COLO829 (cell line): ENCODE measurements around the gene YPEL3.

Experiments
- DNase-seq: peaks from one replicate; pipeline ENCODE4 v3.0.0; 2012; ENCODE audit warnings: low spot score

The YPEL3 gene

DNA sequence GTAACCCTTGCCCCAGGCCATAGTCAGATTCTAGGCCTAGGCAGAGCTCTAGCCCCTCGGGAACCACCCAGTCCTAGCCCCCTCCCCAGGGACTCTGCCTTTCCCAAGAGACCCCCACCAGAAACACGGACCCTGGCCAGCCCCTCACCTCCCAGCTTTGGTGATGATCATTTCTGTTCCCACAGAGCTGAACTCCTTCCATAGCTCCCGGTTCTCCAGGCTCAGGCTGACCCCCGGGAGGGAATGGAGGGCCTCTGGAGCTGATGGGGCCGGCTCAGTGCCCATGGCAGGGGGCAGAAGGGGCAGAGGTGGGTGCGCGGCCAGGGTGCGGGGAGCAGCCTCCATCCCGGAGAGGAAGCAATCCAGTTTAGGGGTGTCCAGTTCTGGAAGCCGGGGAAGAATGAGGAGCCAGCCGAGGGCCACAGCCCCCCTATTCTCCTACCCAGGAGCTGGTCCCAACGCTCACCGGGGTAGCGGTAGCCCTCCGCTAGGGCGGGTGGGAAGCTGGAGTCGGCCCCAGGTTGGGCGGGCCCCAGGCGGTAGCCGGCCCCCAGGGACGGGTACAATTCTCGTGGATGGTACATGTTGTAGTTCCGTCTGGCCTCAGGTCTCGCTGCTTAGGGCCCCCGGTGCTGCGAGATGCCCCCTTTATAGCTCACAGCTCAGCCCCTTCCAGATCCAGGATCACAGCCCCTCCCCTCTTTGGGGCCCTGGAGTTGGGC, 5.2 kb downstream of the YPEL3 start:
- DNase-seq = no peak

DNA sequence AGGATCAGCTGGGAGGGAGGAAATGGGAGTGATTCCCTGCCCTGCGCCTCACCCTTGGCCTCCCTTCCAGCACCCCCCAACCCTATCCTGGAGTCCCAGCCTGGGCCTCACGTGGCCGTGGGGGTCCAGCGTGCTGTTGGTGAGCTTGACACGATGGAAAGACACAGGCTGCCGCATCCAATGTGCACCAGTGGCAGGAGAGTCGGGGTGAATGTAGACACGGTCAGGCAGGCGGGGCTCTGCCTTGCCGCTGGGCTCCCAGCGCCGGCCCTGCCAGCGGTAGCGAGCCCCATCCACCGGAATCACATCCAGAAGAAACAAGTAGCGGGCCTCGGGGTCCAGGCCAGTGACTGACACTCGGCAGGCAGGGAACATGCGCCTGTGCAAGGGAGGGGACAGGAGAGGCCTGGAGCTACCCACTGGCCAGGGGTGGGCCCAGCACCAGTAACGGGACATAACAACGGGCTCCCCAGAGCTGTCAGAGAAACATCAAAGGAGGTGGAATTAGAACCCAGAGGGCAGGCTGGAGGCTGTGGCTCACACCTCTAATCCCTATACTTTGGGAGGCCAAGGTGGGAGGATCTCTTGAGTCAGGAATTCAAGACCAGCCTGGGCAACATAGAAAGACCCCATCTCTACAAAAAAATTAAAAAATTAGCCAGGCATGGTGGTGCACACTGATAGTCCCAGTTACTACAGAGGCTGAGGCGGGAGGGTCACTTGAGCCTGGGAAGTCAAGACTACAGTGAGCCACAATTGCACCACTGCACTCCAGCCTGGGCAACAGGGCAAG, 7.0 kb downstream of the YPEL3 start:
- DNase-seq = no peak

DNA sequence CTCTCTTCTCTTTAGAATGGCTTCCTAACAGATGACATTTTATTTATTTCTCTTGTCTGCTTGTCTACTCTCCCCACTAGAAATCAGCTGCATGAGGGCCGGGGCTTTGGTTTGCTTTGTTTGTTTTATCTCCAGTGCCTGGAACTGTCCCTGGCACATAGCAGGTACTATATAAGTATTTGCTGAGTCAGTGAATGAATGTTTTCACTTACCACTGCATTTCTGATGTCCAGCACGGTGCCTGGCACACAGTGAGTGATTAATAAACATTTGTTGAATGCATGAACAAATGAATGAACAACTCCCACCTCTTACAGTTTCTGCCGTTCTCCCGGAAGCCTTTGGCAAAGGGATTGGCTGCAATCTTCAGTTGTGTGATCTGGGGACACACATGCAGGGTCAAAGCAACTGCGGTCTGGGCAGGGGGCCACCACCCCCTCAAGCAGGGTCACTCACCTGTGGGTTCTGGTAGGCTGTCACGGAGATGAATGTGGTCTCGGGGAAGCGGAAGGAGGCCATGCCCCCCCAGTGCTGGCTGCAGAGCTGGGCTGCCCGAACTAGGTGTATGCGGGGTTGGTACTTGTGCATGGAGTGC, 7.7 kb downstream of the YPEL3 start:
- no peak for DNase-seq

DNA sequence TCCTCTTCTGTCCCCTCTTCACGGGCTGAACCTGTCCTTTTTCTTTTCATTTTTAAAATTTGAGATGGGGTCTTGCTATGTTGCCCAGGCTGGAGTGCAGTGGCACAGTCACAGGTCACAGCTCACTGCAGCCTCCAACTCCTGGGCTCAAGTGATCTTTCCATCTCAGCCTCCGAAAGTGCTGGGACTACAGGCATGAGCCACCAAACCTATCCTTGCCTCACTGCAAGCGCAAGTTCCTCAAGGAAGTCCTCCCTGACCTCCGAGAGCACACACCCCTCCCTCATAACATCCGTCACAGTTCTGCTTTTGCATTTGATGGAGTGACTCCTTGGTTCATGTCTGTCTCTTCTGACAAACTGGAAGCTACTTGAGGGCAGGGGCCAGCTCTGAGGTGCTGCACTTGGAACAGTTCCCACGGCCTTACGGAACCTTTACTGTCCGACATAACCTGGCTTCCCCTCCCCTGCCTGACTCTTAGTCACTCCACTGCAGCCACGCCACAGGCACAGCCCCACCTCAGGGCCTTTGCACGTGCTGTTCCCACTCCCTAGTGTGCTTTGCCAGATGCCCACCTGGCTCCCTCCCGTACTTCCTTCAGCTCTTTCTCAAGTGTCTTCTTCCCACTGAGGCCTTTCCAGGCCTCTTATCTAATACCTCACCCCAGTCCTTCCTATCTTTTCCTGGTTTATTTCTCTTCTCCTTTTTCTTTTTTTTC, 8.7 kb downstream of the YPEL3 start:
- DNase-seq = no peak

DNA sequence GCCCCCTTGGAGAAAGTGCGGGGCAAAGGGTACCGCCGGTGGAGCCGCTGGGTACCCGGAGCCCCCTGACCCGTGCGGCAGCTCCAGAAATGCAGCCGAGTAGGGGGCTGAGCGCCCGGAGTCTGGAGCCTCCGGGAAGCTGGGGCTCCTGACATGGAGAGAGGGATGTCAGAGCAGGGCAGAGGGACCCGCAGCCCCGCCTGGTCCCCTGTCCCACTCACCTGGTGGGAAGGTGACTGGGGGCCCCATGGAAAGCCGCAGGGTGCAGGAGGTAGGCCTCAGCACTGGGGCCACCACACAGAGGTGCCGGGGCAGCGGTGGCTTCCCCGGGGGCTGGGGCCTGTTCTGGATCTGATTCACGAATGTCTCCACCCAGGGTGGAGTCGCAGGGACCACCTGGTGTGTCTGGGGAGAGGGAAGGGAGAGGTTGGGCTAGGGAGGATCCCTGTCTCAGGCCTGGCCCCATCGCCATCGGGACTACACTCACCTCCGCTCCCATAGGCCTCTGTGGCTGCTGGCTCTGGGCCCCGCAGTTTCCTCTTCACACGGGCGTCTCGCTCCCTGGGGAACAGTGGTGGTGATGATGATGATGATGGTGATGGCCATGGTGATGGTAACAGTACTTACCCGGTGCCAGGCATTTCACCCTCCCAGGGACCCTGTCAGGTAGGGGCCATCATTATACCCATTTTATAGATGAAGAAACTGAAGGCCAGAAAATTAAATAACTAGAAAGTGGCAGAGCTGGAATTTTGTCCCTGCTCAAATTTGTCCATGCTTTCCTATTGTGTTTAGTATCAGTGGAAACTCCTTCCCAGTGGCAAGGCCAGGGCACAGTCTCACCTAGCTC, 9.5 kb downstream of the YPEL3 start:
- DNase-seq = no peak

DNA sequence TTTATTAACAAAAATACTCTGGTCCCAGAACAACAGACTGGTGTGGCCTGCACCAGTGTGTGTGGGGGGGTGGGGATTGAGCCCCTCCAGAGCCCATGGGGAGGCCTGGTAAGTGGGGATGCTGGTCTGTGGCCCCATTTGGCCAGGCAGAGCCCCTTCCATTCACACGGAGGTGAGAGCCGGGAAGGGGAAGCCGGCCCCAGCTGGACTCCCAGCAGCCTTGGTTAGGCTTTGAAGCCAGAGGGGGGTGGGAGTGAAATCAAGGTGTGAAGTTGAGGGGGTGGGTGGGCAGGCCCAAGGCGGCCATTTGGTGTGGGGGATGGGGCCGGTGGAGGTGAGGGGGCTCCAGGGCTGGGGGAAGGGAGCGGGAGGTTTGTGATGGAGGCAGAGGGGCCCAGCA, 10.2 kb downstream of the YPEL3 start:
- DNase-seq = no peak

DNA sequence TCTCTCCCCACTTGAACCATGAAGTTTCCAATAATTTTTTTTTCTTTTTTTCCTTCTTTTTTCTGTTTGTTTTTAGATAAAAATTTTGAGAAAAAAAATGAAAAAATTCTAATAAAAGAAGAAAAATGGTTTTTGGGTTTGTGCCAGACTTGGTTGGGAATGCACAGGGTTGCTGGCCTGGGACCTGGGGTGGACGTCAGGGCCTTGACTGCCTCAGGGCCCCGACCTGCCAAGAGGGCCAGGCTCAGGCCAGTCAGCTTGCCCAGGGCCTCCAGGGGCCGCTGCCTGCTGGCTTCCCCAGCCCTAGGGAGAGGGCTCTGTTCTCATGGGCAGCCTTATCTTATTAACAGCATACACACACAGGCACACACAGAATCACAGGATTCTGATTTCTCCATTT, 10.8 kb downstream of the YPEL3 start:
- no peak for DNase-seq

DNA sequence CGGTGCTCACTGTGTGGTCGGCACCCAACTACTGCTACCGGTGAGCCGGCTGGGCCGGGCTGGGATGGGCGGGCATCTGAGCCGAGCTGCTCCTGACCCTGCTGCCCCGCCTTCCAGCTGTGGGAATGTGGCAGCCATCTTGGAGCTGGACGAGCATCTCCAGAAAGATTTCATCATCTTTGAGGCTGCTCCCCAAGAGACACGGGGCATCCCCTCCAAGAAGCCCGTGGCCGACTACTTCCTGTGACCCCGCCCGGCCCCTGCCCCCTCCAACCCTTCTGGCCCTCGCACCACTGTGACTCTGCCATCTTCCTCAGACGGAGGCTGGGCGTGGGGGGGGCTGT, 11.2 kb downstream of the YPEL3 start:
- DNase-seq = no peak

DNA sequence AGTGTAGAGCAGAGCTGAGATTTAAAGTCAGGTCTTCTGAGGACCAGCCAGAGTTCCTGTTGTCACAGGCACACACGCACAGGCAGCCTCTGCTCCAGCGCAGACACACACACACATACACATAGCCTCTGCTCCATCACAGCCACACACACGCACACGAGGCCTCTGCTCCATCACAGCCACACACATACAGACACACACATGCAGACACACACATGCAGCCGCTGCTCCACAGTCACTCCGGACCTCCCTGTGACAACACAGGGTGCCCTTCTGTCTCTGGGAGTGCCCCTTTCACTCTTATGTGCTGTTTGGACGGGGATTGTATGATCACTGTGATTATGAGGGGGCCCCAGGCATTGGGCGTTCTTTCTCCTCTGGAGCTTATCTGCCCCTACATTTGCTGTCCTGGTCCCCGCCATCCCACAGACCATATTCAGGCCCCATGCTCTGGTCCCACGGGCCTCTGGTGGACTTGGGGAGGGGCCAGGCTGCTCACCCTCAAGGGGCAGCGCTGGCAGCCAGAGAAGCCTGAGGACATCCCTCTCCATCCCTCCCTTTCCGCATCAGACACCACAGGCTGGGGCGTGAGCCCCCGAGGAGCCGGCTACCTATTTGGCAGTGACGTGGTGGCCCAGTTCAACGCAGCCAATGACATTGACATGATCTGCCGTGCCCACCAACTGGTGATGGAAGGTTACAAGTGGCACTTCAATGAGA, 11.8 kb downstream of the YPEL3 start:
- no peak for DNase-seq

DNA sequence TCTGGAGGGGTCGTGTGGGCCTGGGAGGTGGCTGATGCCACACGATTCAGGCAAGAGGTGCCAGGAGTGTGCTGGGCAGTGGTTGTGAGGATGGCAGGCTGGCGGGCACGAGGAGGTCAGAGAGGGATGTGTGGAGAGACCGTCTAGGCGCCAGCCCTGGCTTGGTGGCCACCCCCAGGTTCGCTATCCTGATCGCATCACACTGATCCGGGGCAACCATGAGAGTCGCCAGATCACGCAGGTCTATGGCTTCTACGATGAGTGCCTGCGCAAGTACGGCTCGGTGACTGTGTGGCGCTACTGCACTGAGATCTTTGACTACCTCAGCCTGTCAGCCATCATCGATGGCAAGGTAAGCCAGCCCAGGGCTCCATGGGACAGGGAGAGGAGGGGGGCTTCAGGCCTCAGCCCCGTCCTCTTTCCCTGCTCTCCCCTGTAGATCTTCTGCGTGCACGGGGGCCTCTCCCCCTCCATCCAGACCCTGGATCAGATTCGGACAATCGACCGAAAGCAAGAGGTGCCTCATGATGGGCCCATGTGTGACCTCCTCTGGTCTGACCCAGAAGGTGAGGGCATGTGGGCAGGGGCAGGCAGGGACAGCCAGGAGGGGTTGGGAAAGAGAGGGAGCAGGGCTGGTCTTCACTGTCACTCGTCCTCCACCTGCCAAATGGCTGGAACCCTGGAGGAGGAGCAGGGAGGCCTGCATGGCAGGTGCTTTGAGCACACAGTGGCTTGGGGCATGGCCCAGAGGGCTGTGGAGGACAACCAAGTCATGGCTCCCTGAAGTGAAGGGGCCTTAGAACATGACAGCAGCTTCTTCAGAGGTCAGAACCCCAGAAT, 12.6 kb downstream of the YPEL3 start:
- DNase-seq = no peak

DNA sequence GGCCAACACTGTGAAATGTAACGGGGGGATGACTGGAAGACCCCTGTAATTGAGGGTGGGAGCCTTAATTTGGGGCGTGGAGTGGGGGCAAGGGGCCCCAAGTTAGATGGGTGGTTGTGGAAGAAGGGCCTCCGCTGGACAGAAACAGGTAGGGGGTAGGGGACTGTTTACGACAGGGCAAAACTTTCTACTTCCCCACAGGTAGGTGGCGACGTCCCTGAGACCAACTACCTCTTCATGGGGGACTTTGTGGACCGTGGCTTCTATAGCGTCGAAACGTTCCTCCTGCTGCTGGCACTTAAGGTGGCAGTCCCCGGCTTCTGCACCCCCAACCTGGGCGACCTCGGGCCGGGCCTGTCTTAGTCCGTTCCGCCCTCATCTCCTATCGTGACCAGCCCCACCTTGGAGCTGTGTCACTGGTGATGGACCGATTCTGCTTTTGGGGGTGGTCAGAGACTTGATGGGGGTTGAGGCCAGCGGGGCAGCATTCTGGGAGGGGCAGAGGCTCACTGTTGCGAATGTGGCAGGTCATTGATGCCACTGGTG, 13.4 kb downstream of the YPEL3 start:
- DNase-seq = no peak

DNA sequence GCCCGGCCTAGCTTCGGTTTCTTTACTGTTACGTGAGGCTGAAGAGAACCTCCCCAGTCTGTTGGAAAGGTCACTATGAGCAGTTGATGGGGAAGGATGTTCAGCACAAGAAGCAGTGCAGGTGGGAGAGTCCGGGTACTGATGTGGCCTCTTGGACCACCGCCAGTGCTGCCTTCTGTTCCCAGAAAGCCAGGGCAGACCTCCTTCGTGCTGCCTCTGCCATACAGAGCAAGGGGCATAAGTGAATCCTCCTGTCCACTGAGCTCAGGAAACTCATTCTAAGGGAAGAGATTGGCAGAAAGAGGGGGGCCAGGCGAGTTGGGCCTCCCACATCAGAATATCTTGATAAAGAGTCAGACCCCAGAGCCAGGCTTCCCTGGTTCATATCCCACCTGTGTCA, 16.5 kb downstream of the YPEL3 start:
- no peak for DNase-seq

DNA sequence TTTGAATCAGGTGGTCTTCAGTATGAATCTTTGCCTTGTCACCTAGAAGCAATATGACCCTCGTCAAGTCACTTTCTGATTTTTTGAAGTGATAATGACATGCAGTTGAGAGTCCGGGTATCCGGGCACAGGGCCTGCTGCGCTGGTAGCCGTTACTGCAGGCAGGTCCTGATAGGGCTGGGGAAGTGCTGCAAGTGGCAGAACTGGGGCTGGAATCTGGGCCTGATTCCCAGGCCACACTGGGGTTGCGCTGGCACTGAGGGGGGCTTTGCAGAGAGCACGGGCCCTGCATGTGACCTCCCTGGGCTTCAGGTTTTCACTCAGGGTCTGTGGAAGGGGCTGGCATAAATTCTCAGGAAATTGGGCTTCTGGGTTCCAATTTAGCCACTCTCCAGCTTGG, 17.3 kb downstream of the YPEL3 start:
- DNase-seq = no peak

DNA sequence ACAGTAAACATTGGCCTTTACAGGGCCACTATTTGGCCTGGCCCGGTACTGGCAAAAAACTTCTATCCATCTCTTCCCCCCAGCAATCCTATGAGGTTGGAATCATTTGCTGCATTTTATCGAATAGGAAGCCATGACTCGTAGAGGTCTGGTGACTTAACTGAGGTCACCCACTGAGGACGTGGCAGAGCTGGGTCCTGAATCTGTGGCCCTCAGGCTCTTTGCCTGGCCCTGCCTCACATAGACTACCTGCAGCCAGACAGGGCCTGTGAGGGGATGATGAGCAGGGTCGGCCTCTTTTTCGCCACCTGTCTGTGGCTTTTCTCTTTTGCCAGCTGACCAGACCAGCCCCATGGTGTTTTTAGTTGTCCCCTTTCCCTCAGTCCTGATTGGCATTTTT, 18.4 kb downstream of the YPEL3 start:
- no peak for DNase-seq

DNA sequence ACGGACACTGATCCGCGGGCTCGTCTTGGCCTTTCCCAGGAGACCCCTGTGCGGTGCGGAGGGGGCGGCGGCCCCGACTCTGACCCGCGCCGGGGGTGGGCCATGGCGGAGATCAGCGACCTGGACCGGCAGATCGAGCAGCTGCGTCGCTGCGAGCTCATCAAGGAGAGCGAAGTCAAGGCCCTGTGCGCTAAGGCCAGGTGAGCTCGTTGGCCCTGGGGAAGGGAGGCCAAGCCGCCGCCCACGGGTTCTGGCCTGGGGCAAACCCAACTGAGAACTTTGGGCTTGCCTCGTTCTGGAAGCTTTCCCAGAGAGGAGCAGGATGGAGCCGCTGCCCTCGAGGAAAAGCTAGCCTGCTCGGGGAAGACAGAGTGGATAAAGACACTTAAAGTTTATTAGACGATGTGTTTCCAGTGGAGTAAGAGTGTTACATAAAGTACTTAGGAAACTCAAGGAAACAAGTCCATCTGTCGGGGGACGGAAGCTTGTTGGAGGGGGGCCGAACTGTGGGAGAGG, 19.7 kb downstream of the YPEL3 start:
- no peak for DNase-seq

DNA sequence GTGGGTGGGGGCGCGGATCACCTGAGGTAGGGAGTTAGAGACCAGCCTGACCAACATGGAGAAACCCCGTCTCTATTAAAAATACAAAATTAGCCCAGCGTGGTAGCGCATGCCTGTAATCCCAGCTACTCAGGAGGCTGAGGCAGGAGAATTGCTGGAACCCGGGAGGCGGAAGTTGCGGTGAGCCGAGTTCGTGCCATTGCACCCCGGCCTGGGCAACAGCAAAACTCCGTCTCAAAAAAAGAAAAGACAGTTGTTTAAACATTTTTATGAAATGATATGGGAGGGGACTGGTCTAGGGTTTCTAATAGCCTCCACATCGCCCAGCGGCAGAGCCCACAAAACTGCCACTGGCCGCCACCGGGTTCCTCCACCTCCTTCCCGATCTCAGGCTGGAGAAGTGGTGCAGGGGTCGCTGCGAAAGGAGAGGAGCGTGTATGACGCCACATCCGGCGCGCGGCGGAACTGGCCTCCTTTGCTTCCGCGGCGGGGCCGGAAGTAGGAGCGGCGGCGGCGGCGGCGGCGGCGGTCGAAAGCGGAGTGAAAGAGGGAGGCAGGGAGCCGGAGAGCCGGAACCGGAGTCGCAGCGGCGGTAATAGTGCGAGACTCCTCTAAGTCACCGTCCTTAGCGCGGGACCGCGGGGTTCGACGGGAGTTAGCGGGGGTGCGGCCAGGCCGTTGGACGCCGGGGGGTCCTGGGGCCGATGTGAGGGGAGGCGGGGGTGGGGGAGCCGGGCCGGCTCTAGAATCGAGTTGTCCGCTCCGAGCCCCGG, 20.3 kb downstream of the YPEL3 start, which contains the start of gene PPP4C:
PPP4C (plus strand) TSS at position 492 of the 773 bp plus-strand sequence. CDS start 384 bp downstream, outside the sequence.
- peak; percentile 95 for DNase-seq

DNA sequence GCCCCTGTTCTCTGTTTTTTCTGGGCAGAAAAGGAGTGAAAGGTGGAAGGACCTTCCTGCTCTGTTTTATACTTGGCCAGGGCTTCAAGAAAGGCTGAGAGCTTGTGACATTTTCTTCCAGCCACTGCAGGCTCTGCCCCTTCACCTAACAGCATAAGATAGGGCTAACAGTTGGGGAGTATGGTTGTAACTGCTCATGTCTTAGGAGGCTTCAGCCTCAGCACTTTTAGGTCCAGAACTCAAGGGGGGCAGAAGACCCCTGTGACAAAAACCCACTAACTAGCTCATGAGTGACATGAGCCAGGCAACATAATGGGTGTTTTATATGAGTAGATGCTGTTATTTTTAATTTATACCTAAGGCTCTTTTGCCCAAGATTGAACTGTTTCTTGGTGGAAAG, 25.5 kb downstream of the YPEL3 start:
- DNase-seq = no peak

DNA sequence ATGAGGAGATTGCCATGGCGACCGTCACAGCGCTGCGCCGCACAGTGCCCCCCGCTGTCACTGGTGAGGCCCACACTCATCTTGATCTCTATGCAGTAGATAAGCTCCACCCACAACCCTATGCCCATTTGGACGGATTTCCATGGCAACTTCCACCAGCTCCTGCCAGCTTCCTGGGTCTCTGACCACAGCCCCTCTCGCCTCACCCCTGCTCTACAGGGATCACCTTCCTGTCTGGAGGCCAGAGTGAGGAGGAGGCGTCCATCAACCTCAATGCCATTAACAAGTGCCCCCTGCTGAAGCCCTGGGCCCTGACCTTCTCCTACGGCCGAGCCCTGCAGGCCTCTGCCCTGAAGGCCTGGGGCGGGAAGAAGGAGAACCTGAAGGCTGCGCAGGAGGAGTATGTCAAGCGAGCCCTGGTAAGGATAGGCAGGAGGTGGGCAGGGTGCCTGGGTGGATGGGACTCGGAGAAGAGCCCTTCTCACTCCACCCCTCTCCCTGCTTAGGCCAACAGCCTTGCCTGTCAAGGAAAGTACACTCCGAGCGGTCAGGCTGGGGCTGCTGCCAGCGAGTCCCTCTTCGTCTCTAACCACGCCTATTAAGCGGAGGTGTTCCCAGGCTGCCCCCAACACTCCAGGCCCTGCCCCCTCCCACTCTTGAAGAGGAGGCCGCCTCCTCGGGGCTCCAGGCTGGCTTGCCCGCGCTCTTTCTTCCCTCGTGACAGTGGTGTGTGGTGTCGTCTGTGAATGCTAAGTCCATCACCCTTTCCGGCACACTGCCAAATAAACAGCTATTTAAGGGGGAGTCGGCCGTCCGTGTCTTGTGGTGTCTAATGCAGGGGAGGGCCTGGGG, 26.2 kb downstream of the YPEL3 start:
- DNase-seq = peak; percentile 70
